IMR-90 (cell line): ENCODE results near the gene ELOVL5. TPM values are rescaled to one million over a fixed set of nuclear protein-coding genes. Genes with fewer than 3 reads are reported as not detected.

ENCODE experiments used
- ATAC-seq: fragments of 200-7000 bp; cut with Tn5 transposase; 2 replicates; pipeline ENCODE4 v1.9.1; 2020; ENCODE audit warnings: low read depth, mild to moderate bottlenecking, moderate library complexity
- BruUV-seq: library from RNA; stranded (reverse); fragments of 400-500 nt; replicated peaks from 2 replicates; lab custom pipeline; 2021; lab: Mats Ljungman, UMichigan
- CTCF ChIA-PET: fragments of 300-600 bp; formaldehyde crosslinking; extraction: SDS; loops from one replicate; lab custom pipeline; 2021; ENCODE audit warnings: antibody characterized with exemption; lab: Yijun Ruan, JAX
- POLR2A ChIA-PET: fragments of 300-600 bp; sonication (Branson Sonifier 250); formaldehyde crosslinking; loops from one replicate; lab custom pipeline; 2022; ENCODE audit warnings: antibody characterized with exemption; ENCODE audit not compliant: unreplicated experiment; lab: Charles Lee
- DNase-seq: peaks from one replicate; pipeline ENCODE4 v3.0.0; 2013
- H2AFZ ChIP-seq: replicated peaks from 2 replicates; pipeline ENCODE3; 2013; ENCODE audit warnings: low read length, mild to moderate bottlenecking; ENCODE audit not compliant: poor library complexity
- H2AK5ac ChIP-seq: 2 replicates; pipeline ENCODE4 v1.6.1; 2013; ENCODE audit warnings: low read depth, low read length, inconsistent platforms
- H2AK9ac ChIP-seq: replicated peaks from 2 replicates; pipeline ENCODE3; 2013; ENCODE audit warnings: mild to moderate bottlenecking, low read depth, low read length, moderate library complexity; ENCODE audit not compliant: poor library complexity
- H2BK120ac ChIP-seq: 2 replicates; pipeline ENCODE4 v1.6.1; 2013; ENCODE audit warnings: low read depth, low read length, inconsistent platforms
- H2BK15ac ChIP-seq: 3 replicates; pipeline ENCODE4 v1.6.1; 2013; ENCODE audit warnings: low read depth, low read length, inconsistent platforms
- H2BK20ac ChIP-seq: 2 replicates; pipeline ENCODE4 v1.6.1; 2013; ENCODE audit warnings: low read depth, mild to moderate bottlenecking, inconsistent platforms, low read length, moderate library complexity
- H2BK5ac ChIP-seq: 2 replicates; pipeline ENCODE4 v1.6.1; 2013; ENCODE audit warnings: mild to moderate bottlenecking, low read depth, low read length, inconsistent platforms; ENCODE audit not compliant: poor library complexity, severe bottlenecking
- H3K14ac ChIP-seq: replicated peaks from 2 replicates; pipeline ENCODE4 v1.6.1; 2013; ENCODE audit warnings: low read depth, low read length, inconsistent platforms
- H3K18ac ChIP-seq: 2 replicates; pipeline ENCODE4 v1.6.1; 2013; ENCODE audit warnings: low read depth, low read length, control low read depth
- H3K23ac ChIP-seq: 2 replicates; pipeline ENCODE4 v1.6.1; 2013; ENCODE audit warnings: low read depth, low read length, inconsistent platforms
- H3K27ac ChIP-seq: 2 replicates; pipeline ENCODE4 v1.5.1; 2013; ENCODE audit warnings: mild to moderate bottlenecking, control low read depth, low read length; ENCODE audit not compliant: insufficient read depth
- H3K27me3 ChIP-seq: 2 replicates; pipeline ENCODE4 v1.6.1; 2013; ENCODE audit warnings: low read length; ENCODE audit not compliant: control insufficient read depth, insufficient read depth
- H3K36me3 ChIP-seq: 2 replicates; pipeline ENCODE4 v1.6.1; 2013; ENCODE audit warnings: low read length, mixed read lengths; ENCODE audit not compliant: control insufficient read depth, insufficient read depth
- H3K4ac ChIP-seq: 2 replicates; pipeline ENCODE4 v1.6.1; 2013; ENCODE audit warnings: low read depth, low read length, inconsistent platforms
- H3K4me1 ChIP-seq: 2 replicates; pipeline ENCODE4 v1.6.1; 2013; ENCODE audit warnings: low read length, mixed read lengths; ENCODE audit not compliant: control insufficient read depth, insufficient read depth
- H3K4me2 ChIP-seq: 2 replicates; pipeline ENCODE4 v1.6.1; 2013; ENCODE audit warnings: low read depth, mild to moderate bottlenecking, control low read depth, low read length, moderate library complexity
- H3K4me3 ChIP-seq: 2 replicates; pipeline ENCODE4 v1.5.1; 2013; ENCODE audit warnings: low read depth, mild to moderate bottlenecking, control low read depth, low read length, moderate library complexity; ENCODE audit not compliant: insufficient read depth
- H3K56ac ChIP-seq: 2 replicates; pipeline ENCODE4 v1.6.1; 2013; ENCODE audit warnings: low read length, inconsistent platforms; ENCODE audit not compliant: insufficient read depth; ENCODE audit errors: extremely low read depth
- H3K79me1 ChIP-seq, 2 experiments: 2 replicates each; pipeline ENCODE4 v1.6.1; 2013; ENCODE audit warnings: low read length in 2 of 2, inconsistent platforms in 1 of 2, low read depth in 1 of 2
- H3K9ac ChIP-seq: 2 replicates; pipeline ENCODE4 v1.6.1; 2013; ENCODE audit warnings: low read depth, low read length, control low read depth
- H3K9me1 ChIP-seq: 2 replicates; pipeline ENCODE4 v1.6.1; 2013; ENCODE audit warnings: low read length, inconsistent platforms; ENCODE audit not compliant: insufficient read depth
- H3K9me3 ChIP-seq: 2 replicates; pipeline ENCODE4 v1.6.1; 2013; ENCODE audit warnings: low read length; ENCODE audit not compliant: control insufficient read depth, insufficient read depth
- H4K20me1 ChIP-seq: 2 replicates; pipeline ENCODE4 v1.6.1; 2013; ENCODE audit warnings: low read length, inconsistent platforms; ENCODE audit not compliant: insufficient read depth
- H4K5ac ChIP-seq: 2 replicates; pipeline ENCODE4 v1.6.1; 2013; ENCODE audit warnings: mild to moderate bottlenecking, low read depth, low read length, control low read depth
- H4K8ac ChIP-seq, 2 experiments: 2 replicates each; pipeline ENCODE4 v1.6.1; 2013; ENCODE audit warnings: low read depth in 2 of 2, low read length in 2 of 2, control low read depth in 1 of 2, inconsistent platforms in 1 of 2
- H4K91ac ChIP-seq: 2 replicates; pipeline ENCODE4 v1.6.1; 2013; ENCODE audit warnings: low read depth, low read length, inconsistent platforms; ENCODE audit not compliant: insufficient read depth
- MAZ ChIP-seq: IDR thresholded peaks from 2 replicates; pipeline ENCODE4 v1.6.1; 2012; ENCODE audit warnings: low read depth, mild to moderate bottlenecking, low read length, improper control_type of control experiment, moderate library complexity, borderline replicate concordance
- RAD21 ChIP-seq: IDR thresholded peaks from 2 replicates; pipeline ENCODE4 v1.6.1; 2012; ENCODE audit warnings: low read length, improper control_type of control experiment
- RCOR1 ChIP-seq: IDR thresholded peaks from 2 replicates; pipeline ENCODE4 v1.6.1; 2012; ENCODE audit warnings: mild to moderate bottlenecking, low read length, improper control_type of control experiment; ENCODE audit not compliant: insufficient replicate concordance
- SMC3 ChIP-seq: fragments of 150-350 bp; IDR thresholded peaks from 2 replicates; pipeline ENCODE4 v1.6.1; 2016; ENCODE audit warnings: low read depth, mild to moderate bottlenecking, antibody characterized with exemption, low read length, moderate library complexity
- WGBS, 2 experiments: methylation state at CpG; one replicate each; pipeline versions ENCODE4 v1.1.5 to v1.1.7; 2013; ENCODE audit warnings: missing lambda C conversion rate in 2 of 2; ENCODE audit not compliant: insufficient read length in 1 of 2; ENCODE audit errors: extremely low coverage in 2 of 2; 5-methylcytosine and 5-hydroxymethylcytosine counted together
- dilution Hi-C: fragments of 300-500 bp; cut with HindIII; formaldehyde crosslinking; loops from one replicate; pipeline ENCODE4 v1.14.3; 2018; ENCODE audit warnings: low sequenced_read_pairs; ENCODE audit not compliant: unreplicated experiment
- in situ Hi-C: fragments of 300-500 bp; cut with MboI; formaldehyde crosslinking; loops from 3 replicates; pipeline ENCODE4 v1.14.3; 2019; ENCODE audit warnings: low sequenced_read_pairs, inconsistent platforms, mixed read lengths
- intact Hi-C: fragments of 100-400 bp; cut with micrococcal nuclease; formaldehyde crosslinking; loops from 2 replicates; pipeline ENCODE4 v1.10.0; 2022
- polyA plus RNA-seq, 3 experiments: library from polyadenylated mRNA; depleted of rRNA; stranded (reverse); fragments of >200 nt; gene quantifications; 2 replicates each; pipeline ENCODE4 v1.2.3, GENCODE V29; 2012; ENCODE audit warnings: low replicate concordance in 1 of 3
- total RNA-seq: library from RNA; depleted of rRNA; stranded (reverse); fragments of >200 nt; gene quantifications from 2 replicates; pipeline ENCODE4 v1.2.3, GENCODE V29; 2012
- TF ChIP-seq, protein P1 (sequence below): fragments of 150-350 bp; IDR thresholded peaks from 2 replicates; pipeline ENCODE4 v1.6.1; 2016; ENCODE audit warnings: low read depth, mild to moderate bottlenecking, low read length, moderate library complexity, borderline replicate concordance
- TF ChIP-seq, protein P2 (sequence below): conservative IDR thresholded peaks from 2 replicates; pipeline ENCODE4 v1.5.1; 2012; ENCODE audit warnings: mild to moderate bottlenecking, low read depth, low read length, improper control_type of control experiment

Gene ELOVL5
- total and polyA plus RNA-seq, 2 of the 4 experiments (the other 2 are of a cell fraction) = 32.1 to 42.3 TPM

DNA sequence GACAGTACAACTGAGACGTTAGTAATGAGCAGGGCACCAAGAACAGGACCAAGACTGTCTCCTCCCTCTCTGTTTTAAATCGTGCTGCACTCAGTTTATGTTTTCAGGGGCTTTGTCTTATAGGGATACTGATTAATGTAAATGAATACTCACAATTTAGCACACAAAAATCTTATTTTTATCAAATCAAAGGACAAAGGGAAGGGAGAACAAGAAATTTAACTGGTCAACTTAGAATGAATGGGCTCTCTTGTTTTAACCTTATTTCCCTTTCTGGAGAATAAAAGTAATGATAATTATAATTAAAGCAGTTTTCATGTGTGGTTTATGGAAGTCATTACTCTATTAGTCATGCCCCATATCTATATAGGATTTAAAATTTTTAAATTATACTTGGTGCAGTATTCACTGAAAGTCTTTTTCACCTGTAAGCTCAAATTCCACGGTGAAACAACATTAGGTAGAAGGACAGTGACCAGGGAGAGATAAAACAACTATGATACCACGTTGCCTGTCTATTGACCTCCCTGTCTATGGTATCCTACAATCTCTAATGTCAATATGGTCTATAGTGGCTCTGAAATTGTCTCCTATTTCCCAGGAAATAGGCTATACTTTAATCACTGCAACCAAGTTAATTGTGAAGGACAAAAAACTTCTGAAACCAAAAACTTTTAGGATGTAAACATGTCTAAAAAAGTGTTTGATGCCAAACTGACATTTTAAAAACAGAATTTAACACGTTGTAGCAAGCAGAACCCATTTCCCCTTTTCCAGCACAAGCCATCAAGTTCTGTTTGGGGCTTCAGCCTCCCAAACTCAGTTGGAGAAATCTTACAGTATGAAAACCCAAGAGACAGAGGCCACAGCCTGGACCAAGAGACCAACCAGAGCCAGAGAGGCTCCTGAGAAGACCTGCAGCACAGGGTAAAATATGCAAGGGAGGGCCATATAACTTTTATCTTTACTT is 15.0 kb downstream of the ELOVL5 start (continued):
- TF ChIP-seq, protein P1, sequence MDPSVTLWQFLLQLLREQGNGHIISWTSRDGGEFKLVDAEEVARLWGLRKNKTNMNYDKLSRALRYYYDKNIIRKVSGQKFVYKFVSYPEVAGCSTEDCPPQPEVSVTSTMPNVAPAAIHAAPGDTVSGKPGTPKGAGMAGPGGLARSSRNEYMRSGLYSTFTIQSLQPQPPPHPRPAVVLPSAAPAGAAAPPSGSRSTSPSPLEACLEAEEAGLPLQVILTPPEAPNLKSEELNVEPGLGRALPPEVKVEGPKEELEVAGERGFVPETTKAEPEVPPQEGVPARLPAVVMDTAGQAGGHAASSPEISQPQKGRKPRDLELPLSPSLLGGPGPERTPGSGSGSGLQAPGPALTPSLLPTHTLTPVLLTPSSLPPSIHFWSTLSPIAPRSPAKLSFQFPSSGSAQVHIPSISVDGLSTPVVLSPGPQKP = no peak

DNA sequence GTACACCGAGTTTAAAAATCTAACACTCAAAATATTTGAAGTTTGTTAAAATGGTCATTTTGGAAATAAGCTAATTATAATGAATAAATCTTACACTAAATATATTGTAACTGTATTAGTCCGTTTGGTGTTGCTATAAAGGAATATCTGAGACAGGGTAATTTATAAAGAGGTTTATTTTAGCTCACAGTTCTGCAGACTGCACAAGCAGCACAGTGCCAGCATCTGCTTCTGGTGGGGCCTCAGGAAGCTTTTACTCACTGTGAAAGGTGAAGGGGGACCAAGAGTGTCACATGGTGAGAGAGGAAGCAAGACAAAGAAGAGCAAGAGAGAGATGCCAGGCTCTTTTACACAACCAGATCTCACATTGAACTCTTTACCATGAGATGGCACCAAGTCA is 17.1 kb downstream of the ELOVL5 start:
- no peak overlapping the region for H3K14ac ChIP-seq
- H4K20me1 ChIP-seq = peaks cover 23% of the 10 kb centered on the region
- H2AFZ ChIP-seq = no peak overlapping the region
- peaks cover 10% of the 10 kb centered on the region for H3K9me1 ChIP-seq
- peaks cover 32 to 75% of the 10 kb centered on the region in 2 experiments for H3K79me1 ChIP-seq
- H3K4ac ChIP-seq = no peak overlapping the region
- TF ChIP-seq RCOR1 = no peak
- TF ChIP-seq RAD21 = no peak
- TF ChIP-seq, protein P2, sequence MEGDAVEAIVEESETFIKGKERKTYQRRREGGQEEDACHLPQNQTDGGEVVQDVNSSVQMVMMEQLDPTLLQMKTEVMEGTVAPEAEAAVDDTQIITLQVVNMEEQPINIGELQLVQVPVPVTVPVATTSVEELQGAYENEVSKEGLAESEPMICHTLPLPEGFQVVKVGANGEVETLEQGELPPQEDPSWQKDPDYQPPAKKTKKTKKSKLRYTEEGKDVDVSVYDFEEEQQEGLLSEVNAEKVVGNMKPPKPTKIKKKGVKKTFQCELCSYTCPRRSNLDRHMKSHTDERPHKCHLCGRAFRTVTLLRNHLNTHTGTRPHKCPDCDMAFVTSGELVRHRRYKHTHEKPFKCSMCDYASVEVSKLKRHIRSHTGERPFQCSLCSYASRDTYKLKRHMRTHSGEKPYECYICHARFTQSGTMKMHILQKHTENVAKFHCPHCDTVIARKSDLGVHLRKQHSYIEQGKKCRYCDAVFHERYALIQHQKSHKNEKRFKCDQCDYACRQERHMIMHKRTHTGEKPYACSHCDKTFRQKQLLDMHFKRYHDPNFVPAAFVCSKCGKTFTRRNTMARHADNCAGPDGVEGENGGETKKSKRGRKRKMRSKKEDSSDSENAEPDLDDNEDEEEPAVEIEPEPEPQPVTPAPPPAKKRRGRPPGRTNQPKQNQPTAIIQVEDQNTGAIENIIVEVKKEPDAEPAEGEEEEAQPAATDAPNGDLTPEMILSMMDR = no peak
- no peak for TF ChIP-seq SMC3
- no peak for TF ChIP-seq MAZ
- H3K4me1 ChIP-seq = peaks cover 7% of the 10 kb centered on the region
- intact Hi-C loops (no loop called here), dilution Hi-C loops (no loop called here), in situ Hi-C loops (no loop called here)
- H3K9ac ChIP-seq = no peak overlapping the region
- H3K4me2 ChIP-seq = no peak overlapping the region
- H4K8ac ChIP-seq = no peak overlapping the region
- no peak overlapping the region for H2AK5ac ChIP-seq
- H3K36me3 ChIP-seq = peaks cover 1% of the 10 kb centered on the region; the same call in 1 of the 2 replicates
- H4K5ac ChIP-seq = no peak overlapping the region
- no peak overlapping the region for H2BK120ac ChIP-seq
- no CpG with 5 or more reads among the region's 2 CpGs for WGBS, 2 experiments
- POLR2A ChIA-PET = no interaction called here
- no peak overlapping the region for H3K18ac ChIP-seq
- H3K27me3 ChIP-seq = no peaks in the 10 kb centered on the region
- CTCF ChIA-PET = no interaction called here
- no peak overlapping the region for H2BK20ac ChIP-seq
- no peak overlapping the region for H3K4me3 ChIP-seq
- ATAC-seq (no peak), DNase-seq (no peak)
- BruUV-seq = no TSS peak
- H2BK5ac ChIP-seq = no peak overlapping the region
- H4K91ac ChIP-seq = no peak overlapping the region
- H3K27ac ChIP-seq = no peak overlapping the region
- no peaks in the 10 kb centered on the region for H3K9me3 ChIP-seq
- H3K23ac ChIP-seq = no peak overlapping the region
- no peak overlapping the region for H2BK15ac ChIP-seq
- no peak overlapping the region for H2AK9ac ChIP-seq
- H3K56ac ChIP-seq = no peak overlapping the region
